GM18867 (cell line): Measurements from ENCODE around the gene SS18L1.

Experiments
- ATAC-seq: cut with Tn5 transposase; IDR thresholded peaks from one replicate; pipeline ENCODE4 v1.9.1; 2021; ENCODE audit warnings: mild to moderate bottlenecking, moderate library complexity; ENCODE audit not compliant: unreplicated experiment

SS18L1 gene

DNA sequence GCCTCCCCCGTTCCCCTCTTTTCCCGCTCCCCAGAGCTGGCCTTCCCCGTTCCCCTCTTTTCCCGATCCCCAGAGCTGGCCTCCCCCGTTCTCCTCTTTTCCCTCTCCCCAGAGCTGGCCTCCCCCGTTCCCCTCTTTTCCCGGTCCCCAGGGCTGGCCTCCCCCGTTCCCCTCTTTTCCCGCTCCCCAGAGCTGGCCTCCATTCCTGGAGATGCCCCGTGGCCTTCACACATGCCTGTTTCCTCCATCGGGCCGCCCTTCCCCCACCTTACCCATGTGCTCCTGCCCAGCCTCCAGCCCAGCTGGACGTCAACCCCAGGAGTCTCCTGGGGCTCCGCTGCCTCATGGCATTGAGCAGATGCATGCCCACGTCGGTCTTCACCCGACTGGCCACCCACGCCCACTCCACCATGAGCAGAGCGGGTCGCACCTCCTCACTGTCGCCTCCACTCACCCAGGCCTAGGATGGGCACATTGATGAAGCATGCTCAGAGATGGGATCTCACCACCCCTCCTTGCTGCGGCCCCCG is 8.3 kb downstream of the SS18L1 start:
- no peak for ATAC-seq

DNA sequence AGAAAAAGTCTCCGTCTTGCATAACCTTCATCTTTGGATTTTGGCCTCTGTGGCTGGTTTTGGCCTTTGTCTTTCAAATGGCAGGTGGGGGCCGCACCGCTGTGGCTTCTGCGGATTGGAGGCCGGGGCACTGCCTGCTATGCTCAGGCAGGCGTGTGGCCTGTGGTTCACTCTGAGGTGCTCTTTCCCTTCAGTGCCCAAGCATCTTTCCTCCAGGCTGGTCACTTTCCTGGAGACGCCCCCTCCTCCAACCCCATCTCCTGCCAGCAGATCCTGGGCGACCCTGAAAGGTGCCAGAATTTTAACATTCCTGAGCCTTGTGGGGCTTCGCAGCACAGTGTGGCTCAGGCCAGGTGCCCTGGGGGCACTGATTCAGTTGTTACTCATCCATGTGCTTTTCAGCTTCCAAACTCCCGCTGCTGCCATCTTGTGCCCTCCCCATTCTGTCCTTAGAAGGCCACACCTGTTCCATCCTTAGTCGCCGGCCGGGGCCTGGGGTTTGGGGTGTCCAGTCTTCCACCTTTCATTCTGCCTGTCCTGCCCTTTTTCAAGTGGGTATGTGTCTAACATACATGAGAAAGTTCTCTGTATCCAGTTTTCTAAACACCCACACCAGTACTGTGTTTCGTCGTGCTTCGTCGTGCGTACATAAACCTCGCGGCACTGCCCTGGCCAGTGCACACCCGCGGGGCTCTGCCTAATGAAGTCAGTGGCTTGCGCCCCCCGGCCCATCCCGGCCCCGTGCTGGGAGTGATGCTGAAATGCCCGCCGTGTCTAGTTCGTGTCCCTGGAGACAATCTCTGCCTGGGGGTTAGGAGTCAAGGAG is 12.1 kb downstream of the SS18L1 start:
- ATAC-seq = no peak

DNA sequence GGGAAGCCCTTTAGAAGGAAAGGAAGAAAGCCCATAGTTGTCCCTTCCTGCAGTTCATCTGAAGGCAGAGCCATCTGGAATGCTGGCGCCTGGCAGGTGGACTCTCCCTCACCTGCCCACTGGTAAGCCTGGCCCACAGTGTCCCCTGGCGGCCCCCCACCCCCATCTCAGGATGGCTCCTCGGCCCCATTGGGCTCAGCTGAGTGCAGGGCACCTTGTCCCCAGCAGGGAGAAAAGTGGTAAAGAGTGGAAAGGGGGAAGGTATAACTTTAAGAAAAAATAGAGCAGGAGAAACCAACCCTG is 12.6 kb downstream of the SS18L1 start:
- ATAC-seq = no peak

DNA sequence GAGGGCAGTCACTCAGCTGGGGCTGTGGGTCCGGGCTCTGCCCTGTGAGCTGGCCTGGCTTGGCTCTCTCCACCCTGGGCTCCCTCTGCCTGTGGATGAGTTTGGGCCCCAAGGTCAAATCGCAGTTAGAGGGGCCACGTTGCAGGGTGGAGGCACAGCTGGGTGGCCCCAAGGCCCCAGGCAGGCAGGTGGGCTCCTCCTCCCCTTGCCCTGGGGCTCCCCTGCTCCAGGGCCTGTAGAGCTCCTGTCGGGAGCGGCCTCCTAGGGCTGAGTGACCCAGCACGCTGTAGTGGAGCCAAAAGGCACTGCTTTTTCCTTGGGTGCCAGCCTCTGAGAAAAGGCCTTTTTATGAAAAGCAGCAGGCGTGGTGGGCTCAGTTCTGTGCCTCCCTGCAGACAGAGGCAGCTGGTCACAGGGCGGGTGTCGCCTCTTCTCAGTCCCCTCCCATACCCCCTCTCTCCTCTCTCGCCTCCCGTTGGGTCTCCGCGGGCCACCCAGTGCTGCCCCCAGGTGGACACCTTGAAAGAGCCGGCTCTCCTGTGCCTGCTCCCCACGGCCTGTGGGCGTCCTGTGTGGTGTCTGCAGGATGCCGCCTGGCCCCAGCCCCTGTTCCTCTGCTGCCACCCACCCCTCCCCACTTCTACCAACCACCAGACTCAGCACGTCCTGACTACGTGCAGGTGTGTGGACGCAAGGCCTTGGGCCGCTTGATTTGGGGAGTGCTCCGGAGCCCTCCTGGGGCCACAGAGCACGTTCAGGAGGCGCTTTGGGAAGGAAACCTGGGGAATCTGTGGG is 13.2 kb downstream of the SS18L1 start:
- no peak for ATAC-seq

DNA sequence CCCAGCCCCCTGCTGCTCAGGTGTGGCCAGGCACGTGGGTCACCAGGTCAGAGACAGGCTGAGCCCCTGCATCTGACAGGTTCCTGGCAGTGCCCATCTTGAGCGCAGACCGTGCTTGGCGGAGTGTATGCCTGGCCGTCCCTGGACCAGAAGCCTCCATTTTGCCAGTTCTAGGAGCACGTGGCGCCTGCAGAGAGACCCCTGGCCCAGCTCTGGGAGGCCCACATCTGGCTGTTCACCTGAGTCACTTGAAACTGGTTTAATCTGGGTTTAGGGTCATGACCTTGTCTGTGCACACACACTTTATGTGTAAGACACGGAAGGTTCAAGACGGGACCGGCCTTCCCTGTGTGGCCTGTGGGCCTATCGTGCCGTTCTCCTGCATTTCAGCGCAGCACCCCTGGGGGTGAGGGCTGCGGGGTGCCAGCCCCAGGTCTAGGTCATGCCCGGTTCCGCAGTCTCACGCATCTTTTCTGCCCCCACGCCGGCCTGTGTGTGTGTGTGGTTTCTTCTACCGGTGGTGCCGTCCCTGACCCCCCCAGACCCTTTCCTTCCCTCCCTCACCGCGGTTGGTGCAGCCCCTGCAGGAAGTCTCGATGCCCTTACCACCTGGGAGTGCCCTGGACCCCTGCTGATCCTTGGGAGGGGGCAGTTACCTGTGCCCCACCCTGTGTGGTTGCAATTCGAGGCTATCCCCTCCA is 14.0 kb downstream of the SS18L1 start:
- no peak for ATAC-seq

DNA sequence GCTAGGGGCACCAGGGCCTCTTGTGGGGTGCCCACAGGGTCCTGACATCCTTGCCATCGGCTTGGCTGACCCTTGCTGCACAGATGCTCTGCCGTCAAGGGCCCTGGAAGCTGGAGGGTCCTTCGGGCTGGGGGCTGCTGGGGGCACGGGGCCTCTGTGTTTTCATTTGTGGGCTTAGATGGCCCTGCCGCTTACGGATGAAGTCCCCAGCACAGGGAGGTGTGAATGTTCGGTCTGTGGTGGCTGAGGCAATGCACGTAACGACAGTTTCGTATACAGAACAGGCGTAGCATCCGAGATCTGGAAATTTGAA is 14.5 kb downstream of the SS18L1 start:
- no peak for ATAC-seq

DNA sequence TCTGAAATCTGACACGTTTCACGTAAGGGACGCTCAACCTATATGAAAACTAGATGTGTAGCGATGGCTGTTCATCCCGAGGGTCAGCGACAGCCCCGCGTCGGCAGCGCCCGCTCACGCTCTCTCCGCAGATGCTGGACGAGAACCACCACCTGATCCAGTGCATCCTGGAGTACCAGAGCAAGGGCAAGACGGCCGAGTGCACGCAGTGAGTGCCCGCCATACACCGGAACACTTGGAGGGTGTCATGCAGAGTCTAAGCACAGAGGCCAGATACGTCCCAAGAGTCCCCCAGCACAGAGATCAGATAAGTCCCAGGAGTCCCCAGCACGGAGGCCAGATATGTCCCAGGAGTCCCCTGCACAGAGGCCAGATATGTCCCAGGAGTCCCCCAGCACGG is 15.0 kb downstream of the SS18L1 start:
- ATAC-seq = no peak

DNA sequence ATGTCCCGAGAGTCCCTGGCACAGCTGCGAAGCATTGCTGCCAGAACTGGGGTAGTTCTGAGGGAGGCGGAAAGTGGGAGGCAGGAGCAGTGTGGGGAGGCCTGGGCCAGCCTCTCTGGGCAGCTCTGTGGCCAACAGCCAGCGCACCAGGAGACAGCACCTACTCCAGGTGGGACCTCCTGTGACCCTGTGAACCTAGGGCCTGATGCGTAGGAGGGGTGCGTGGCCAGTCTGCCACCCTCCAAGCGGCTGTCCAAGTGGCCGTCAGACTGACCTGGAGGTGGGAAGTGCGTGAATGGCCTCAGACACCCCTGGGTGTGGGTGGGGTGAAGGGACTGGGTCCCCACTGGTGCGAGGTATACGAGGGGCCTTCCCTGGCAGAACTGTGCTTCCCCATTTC is 15.5 kb downstream of the SS18L1 start:
- ATAC-seq = no peak

DNA sequence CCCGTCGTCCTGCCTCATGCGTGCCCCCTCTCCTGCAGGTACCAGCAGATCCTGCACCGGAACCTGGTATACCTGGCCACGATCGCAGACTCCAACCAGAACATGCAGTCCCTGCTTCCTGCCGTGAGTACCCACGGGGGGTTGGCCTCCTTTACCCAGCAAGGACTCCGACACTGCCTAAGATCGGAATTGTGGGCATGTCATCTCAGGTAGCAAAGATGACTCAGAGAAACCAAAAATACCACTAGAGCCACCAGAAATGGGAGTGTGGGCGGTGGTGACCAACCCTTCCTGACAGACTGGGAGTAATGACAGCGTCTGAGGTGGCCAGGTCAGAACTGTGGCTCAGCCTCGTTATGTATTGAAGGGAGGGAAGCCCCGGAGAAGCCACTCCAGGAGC is 16.3 kb downstream of the SS18L1 start:
- ATAC-seq = no peak

DNA sequence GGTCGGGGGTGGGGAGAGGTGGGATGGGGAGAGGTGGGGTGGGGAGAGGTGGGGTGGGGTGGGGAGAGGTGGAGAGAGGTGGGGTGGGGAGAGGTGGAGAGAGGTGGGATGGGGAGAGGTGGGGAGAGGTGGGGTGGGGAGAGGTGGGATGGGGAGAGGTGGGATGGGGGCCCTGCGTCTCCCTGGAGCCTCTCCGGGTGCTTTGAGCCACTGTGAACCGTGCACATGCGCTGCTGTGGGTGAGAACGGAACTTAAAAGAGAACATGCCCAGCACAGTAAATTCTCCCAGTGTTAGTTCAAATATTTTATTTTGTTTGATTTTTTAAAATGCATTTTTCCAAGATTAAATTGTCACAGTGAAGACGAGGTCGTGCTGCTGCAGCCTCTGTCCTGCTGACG is 16.7 kb downstream of the SS18L1 start:
- no peak for ATAC-seq

DNA sequence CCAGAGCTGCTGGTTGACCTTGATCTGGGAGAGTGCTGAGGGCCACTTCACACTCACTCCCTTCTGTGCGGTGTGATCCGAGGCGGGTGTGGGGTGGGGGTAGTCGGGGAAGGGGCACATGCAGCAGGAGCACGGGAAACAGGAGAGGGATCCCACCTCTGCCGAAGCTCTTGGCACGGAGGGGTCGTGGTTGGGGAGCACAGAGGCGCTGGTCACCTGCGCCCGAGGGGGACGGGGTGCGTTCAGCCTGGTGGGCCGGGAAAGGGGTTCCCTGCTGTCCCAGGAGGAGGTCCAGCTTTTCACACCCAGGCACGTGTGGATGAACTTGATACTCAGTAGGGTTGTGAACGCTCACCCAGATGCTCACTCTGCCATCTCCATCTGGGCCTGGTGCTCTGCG is 17.3 kb downstream of the SS18L1 start:
- no peak for ATAC-seq

DNA sequence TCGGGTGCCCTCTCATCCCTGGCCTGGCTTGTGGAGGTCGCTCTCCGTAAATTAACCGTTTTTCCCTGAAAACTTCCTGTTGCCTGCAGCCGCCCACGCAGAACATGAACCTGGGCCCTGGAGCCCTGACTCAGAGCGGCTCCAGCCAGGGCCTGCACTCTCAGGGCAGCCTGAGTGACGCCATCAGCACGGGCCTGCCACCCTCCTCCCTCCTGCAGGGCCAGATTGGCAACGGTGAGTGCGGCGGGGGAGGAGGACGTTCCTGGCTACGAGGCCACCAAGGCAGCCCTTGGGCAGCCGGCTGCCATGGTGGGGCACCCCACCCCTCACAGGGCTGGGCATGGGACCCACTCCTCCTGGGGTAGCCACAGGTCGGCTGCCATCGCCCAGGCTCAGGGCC is 17.8 kb downstream of the SS18L1 start:
- no peak for ATAC-seq

DNA sequence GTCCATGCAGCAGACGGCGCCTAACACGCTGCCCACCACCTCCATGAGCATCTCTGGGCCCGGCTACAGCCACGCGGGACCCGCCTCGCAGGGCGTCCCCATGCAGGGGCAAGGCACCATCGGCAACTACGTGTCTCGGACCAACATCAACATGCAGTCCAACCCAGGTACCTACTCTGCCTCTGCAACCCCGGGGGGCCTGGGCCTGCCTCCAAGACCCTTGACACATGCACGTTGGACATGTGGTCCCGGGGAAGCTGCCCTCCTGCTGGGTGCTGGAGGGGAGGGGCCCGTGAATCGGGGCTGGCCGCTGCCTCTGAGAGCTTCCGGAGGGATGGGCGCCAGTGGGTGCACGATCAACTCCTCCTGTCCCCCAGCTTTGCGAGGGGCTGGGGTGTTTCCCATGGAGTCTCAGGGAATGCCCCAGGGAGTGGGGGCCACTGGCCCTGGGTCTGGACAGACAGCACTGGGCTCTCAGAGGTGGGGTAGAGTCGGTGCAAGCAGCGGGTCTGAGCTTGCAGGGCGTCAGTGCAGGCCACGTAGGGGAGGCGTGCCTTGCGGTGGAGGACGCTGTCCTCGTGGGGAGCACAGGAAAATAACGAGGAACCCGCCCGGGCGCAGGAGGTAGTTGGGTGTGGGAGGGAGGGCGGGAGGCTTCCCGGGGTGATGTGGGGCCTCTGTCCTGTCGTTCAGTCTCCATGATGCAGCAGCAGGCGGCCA is 19.4 kb downstream of the SS18L1 start:
- no peak for ATAC-seq

DNA sequence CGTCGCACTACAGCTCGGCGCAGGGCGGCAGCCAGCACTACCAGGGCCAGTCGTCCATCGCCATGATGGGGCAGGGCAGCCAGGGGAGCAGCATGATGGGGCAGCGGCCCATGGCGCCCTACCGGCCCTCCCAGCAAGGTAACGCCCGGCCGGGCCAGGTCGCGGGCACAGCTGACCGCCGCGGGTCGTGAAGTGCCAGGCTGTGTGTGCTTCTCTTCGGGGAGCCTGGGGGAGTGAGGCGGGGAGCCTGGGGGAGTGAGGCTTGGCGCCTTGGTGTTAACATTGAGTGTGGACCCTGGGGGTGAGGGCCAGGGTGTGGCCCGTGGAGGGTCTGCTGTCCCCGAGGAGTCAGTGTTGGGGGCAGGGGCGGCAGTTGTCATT is 19.9 kb downstream of the SS18L1 start:
- ATAC-seq = no peak

DNA sequence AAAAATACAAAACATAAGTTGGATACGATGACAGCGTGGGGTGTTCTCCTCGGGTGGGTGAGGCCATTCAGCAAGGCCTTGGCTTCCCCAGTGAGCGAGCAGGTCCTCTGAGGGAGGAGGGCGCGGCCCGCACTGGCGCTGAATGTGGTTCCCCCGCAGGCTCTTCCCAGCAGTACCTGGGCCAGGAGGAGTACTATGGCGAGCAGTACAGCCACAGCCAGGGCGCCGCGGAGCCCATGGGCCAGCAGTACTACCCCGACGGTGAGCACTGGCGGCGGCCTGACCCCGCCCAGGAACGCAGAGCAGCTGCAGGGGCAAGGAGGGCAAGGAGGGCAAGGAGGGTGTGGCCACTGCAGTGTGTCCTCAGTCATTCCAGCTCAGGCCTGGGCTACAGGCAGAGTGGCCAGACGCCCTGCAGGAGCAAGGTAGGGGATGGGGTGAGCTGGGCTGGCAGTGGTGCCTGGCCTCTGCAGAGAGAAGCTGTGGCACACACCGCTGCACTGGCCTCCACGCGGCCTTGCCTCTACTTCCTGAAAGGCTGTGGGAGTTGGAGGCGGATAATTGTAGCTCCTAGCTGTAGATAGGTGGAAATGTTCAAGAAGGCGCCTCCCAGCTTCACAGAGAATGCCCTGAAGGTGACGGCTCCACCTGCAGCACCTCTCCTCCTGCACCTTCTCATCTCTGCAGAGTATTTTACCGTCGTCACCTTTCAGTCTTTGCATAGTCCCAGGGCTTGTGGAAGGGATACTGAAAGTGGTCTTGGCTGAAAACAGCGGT is 20.6 kb downstream of the SS18L1 start:
- no peak for ATAC-seq

DNA sequence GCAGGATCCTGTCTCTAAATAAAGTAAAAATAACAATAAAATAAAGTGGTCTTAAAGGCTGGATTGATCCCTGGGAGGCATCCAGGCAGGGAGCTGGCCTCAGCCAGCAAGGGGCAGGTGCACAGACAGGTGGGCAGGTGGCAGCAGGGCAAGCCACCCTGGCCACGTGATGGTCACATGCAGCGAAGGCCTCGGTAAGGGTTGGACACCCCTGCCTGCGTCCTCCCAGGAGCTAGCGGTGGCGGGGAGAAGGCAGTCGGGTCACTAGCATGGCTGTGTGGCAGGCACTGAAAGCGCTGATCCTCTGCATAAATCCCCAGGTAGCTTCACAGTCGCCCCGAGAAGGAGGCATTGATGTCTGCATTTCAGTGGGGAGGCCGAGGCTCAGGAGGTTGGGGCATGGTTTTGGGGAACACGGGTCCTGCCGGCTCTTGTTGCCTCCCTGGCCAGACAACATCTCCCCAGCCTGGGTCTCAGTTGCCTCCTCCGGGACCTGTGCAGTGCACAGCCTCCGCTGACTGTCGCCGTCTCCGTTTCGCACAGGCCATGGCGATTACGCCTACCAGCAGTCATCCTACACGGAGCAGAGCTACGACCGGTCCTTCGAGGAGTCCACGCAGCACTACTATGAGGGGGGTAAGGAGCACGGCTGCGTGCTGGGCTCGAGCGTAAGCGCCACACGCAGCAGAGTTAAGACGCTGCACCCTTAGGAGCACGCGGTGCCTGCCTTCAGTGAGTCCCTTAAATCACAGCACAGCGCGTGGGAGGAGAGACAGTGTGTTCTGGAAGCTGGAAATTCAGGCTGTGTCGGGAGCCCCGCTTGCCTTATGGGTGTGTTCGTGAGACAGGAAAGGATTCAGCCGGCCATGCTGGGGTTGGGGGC is 21.6 kb downstream of the SS18L1 start:
- no peak for ATAC-seq

DNA sequence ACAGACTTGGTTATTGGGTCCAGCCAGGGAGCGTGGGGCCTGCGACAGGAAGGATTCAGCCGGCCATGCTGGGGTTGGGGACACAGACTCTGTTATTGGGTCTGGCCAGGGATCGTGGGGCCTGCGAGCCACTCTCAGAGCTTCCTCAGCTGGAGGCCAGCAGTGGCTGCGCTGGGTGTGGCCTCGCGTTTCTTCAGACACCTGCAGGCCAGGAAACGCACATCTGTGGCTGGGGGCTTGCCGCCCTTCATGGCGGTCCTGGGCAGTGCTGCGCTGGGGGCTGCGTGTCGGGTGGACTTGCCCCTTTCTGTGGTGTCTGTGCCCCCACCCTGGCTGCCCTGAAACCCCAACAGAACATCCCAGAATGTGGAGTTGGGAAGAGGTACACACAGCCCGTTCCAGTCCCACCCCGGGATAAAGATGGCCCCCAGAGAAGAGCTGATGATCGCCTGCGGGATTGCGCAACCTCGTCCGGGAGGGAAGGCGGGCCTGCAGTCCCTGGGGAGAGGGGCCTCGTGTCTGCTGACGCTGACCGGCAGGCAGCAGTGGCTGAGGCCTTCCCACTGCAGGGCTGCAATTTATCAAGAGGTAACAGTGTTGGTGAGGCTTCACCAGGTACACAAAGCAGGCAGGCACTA is 22.3 kb downstream of the SS18L1 start:
- ATAC-seq = no peak

DNA sequence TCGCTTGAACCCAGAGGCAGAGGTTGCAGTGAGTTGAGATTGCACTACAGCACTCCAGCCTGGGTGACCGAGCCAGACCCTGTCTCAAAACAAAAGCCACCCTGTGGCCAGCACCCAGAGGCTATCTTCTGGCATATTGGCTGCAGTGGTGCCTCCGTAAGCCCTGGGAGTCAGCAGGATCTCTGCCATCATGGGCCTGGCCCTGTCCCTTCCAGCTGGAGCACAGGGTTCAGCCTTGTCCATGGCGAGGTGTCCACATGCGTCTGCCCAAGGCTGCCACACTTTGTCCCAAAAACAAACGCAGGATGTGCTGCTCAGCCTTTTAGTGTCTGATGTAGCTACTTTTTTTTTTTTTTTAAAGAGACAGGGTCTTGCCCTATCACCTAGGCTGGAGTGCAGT is 23.9 kb downstream of the SS18L1 start:
- no peak for ATAC-seq

DNA sequence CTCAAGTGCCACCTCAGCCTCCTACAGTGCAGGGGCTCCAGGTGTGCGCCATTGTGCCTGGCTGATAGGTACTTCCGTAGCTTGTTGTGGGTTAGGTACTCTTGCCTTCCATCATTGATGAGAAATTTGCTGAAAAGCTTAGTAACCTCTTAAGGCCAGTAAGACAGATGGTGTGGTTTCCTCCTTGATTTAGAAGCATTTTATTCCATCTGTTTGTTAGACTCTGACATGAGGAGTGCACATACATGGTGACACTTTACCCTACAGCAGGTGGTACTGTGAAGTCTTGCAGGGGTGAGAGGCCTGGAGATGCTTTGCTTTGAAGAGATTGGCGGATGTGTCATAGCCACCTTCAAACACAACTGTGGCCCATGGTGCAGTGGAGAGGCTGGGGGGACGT is 24.5 kb downstream of the SS18L1 start:
- ATAC-seq = no peak
